PC-9 (cell line): ENCODE data around the gene S1PR4.
"Not testable (repeated sequence)": the region's sequence is repeated elsewhere in the genome, so short reads cannot be mapped to it uniquely, and the experiment has no call there.

Experiments
- EZH2 ChIP-seq: fragments of 200-600 bp; sonication (generic); IDR thresholded peaks from 2 replicates; pipeline ENCODE4 v1.8.0; 2017; ENCODE audit warnings: antibody characterized with exemption, low read depth
- TF ChIP-seq, protein P1 (sequence below): fragments of 200-600 bp; sonication (generic); conservative IDR thresholded peaks from 2 replicates; pipeline ENCODE4 v1.6.1; 2017; ENCODE audit warnings: mixed run types, antibody characterized with exemption, mild to moderate bottlenecking, moderate library complexity

DNA sequence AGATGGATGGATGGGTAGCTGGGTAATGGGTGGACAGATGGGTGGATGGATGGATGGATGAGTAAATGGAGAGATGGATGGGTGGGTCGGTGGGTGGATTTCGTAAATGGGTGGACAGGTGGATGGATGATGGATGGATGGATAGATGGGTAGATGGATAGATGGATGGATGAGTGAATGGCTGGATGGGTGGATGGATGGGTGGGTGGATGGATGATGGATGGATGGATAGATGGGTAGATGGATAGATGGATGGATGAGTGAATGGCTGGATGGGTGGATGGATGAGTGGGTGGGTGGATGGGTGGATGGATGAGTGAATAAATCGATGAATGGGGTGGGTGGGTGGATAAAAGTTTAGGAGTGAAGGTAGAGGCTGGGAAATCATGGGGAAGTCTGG, 24.1 kb upstream of the S1PR4 start:
- TF ChIP-seq, protein P1, sequence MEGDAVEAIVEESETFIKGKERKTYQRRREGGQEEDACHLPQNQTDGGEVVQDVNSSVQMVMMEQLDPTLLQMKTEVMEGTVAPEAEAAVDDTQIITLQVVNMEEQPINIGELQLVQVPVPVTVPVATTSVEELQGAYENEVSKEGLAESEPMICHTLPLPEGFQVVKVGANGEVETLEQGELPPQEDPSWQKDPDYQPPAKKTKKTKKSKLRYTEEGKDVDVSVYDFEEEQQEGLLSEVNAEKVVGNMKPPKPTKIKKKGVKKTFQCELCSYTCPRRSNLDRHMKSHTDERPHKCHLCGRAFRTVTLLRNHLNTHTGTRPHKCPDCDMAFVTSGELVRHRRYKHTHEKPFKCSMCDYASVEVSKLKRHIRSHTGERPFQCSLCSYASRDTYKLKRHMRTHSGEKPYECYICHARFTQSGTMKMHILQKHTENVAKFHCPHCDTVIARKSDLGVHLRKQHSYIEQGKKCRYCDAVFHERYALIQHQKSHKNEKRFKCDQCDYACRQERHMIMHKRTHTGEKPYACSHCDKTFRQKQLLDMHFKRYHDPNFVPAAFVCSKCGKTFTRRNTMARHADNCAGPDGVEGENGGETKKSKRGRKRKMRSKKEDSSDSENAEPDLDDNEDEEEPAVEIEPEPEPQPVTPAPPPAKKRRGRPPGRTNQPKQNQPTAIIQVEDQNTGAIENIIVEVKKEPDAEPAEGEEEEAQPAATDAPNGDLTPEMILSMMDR = not testable (repeated sequence)
- not testable (repeated sequence) for TF ChIP-seq EZH2
